Stimulated activated CD8-positive, alpha-beta memory T cell treated with anti-CD3 and anti-CD28 coated beads, Interleukin-12 subunit alpha, Interleukin-12 subunit beta, amount 100 ng/mL, for 24 hours (primary cell): ENCODE measurements around the gene BZW1.
"Not testable (repeated sequence)": the region's sequence is repeated elsewhere in the genome, so short reads cannot be mapped to it uniquely, and the experiment has no call there.

Experiments used
- DNase-seq: peaks from one replicate; pipeline ENCODE4 v3.0.0-alpha.2; 2020; ENCODE audit errors: extremely low read depth

BZW1 gene

GRCh38 chr2:200791905-200792304, 19.8 kb upstream of the BZW1 start:
- DNase-seq = no peak

- no peak for DNase-seq
Observed at GRCh38 chr2:200794143-200794542, 17.6 kb upstream of the BZW1 start.

GRCh38 chr2:200795028-200795440, 16.7 kb upstream of the BZW1 start:
- no peak for DNase-seq

- DNase-seq = no peak
Observed at GRCh38 chr2:200796561-200796960, 15.1 kb upstream of the BZW1 start.

- DNase-seq = no peak
Observed at GRCh38 chr2:200797242-200797770, 14.4 kb upstream of the BZW1 start.

GRCh38 chr2:200798514-200798913, 13.2 kb upstream of the BZW1 start:
- no peak for DNase-seq

- no peak for DNase-seq
Observed at GRCh38 chr2:200800458-200800857, 11.3 kb upstream of the BZW1 start.

- not testable (repeated sequence) for DNase-seq
Observed at GRCh38 chr2:200801431-200801830, 10.3 kb upstream of the BZW1 start.

- no peak for DNase-seq
Observed at GRCh38 chr2:200809506-200810251, 2.0 kb upstream of the BZW1 start.

GRCh38 chr2:200810252-200810997, 1.3 kb upstream of the BZW1 start:
- DNase-seq = no peak

- no peak for DNase-seq
Observed at GRCh38 chr2:200810998-200811332, 745 bp upstream of the BZW1 start.

GRCh38 chr2:200812122-200813022, 662 bp downstream of the BZW1 start:
- DNase-seq = no peak

- DNase-seq = no peak
Observed at GRCh38 chr2:200814276-200814815, 2.6 kb downstream of the BZW1 start.

GRCh38 chr2:200814917-200815316, 3.2 kb downstream of the BZW1 start:
- DNase-seq = no peak

- not testable (repeated sequence) for DNase-seq
Observed at GRCh38 chr2:200818732-200819131, 7.0 kb downstream of the BZW1 start.

- no peak for DNase-seq
Observed at GRCh38 chr2:200820573-200821234, 9.0 kb downstream of the BZW1 start.

- DNase-seq = no peak
Observed at GRCh38 chr2:200821686-200822245, 10.1 kb downstream of the BZW1 start.

- no peak for DNase-seq
Observed at GRCh38 chr2:200828104-200828503, 16.4 kb downstream of the BZW1 start.

- DNase-seq = no peak
Observed at GRCh38 chr2:200828572-200829257, 17.0 kb downstream of the BZW1 start.

GRCh38 chr2:200829258-200829655, 17.5 kb downstream of the BZW1 start:
- no peak for DNase-seq
